ENCODE data around the gene SLC17A8.

DNA sequence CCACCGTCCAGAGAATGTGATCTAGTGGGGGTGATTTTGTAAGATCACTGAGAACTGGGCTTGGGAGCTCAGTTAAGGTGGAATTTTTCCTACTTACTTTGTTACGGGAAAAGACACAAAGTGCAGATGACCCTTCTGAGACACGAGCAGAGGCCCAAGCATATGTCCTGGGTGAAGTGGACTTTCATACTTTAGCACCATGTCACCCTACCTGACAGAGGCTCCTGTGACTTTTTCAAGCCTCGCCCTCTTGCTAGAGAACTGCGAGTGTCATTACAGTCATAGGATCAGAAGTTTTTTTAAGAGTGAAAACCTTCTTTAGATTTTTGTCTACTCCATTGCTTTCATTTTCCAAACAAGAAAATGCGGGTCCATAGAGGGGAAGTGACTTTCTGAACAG, 56.1 kb downstream of the SLC17A8 start:
- TF ChIP-seq, protein P1, sequence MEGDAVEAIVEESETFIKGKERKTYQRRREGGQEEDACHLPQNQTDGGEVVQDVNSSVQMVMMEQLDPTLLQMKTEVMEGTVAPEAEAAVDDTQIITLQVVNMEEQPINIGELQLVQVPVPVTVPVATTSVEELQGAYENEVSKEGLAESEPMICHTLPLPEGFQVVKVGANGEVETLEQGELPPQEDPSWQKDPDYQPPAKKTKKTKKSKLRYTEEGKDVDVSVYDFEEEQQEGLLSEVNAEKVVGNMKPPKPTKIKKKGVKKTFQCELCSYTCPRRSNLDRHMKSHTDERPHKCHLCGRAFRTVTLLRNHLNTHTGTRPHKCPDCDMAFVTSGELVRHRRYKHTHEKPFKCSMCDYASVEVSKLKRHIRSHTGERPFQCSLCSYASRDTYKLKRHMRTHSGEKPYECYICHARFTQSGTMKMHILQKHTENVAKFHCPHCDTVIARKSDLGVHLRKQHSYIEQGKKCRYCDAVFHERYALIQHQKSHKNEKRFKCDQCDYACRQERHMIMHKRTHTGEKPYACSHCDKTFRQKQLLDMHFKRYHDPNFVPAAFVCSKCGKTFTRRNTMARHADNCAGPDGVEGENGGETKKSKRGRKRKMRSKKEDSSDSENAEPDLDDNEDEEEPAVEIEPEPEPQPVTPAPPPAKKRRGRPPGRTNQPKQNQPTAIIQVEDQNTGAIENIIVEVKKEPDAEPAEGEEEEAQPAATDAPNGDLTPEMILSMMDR (IDR thresholded peaks at IDR 0.05): no peak
- TF ChIP-seq POLR2AphosphoS5 (IDR thresholded peaks at IDR 0.05; ENCODE audit: low read depth, low read length): no peak
- TF ChIP-seq NFIC (IDR thresholded peaks at IDR 0.05; ENCODE audit: borderline replicate concordance): no peak
- no peak for TF ChIP-seq EP300 (IDR thresholded peaks at IDR 0.05; ENCODE audit: borderline replicate concordance in 1 of 2, low read depth in 1 of 2, low read length in 1 of 2)
- no peak for TF ChIP-seq RFX5 (IDR thresholded peaks at IDR 0.05; ENCODE audit: low read length)
- no peak for TF ChIP-seq EZH2phosphoT487 (IDR thresholded peaks at IDR 0.05; ENCODE audit: borderline replicate concordance, low read depth)
- TF ChIP-seq SIN3A (IDR thresholded peaks at IDR 0.05; ENCODE audit: borderline replicate concordance, low read depth, low read length): no peak
- no peak for TF ChIP-seq GABPA (IDR thresholded peaks at IDR 0.05; ENCODE audit: low read depth)
- TF ChIP-seq ELF1 (IDR thresholded peaks at IDR 0.05): no peak
- no peak for TF ChIP-seq RXRA (IDR thresholded peaks at IDR 0.05; ENCODE audit: borderline replicate concordance, low read depth)
- no peak for TF ChIP-seq MEF2A (IDR thresholded peaks at IDR 0.05; ENCODE audit: borderline replicate concordance, low read depth)
- no peak for TF ChIP-seq FOSL2 (IDR thresholded peaks at IDR 0.05; ENCODE audit: borderline replicate concordance, low read depth)
- TF ChIP-seq YY1 (IDR thresholded peaks at IDR 0.05; ENCODE audit: low read depth): no peak
